Skin epidermis (tissue), 12 donors: ENCODE data around the gene ITPKB.
"Not testable (repeated sequence)": the region's sequence is repeated elsewhere in the genome, so short reads cannot be mapped to it uniquely, and the experiment has no call there.

Experiments used
- H3K27ac ChIP-seq, 21 experiments: fragments of 200-600 bp; sonication (generic) in 11 of 21; one replicate each; pipeline ENCODE4 v1.5.0; 2020; ENCODE audit warnings: mild to moderate bottlenecking in 3 of 21, inconsistent platforms in 2 of 21, moderate library complexity in 2 of 21
- H3K4me3 ChIP-seq, 7 experiments: fragments of 200-600 bp; sonication (generic) in 2 of 7; one replicate each; pipeline ENCODE4 v1.5.0; 2020; ENCODE audit warnings: inconsistent platforms in 2 of 7, mild to moderate bottlenecking in 2 of 7, moderate library complexity in 1 of 7

ITPKB gene

GRCh38 chr1:226603022-226603857 lies 135.8 kb downstream of the ITPKB start:
- Histone ChIP-seq H3K4me3 (no peak overlapping the region), H3K27ac (peak overlapping the region in 20 of 21 experiments; percentile 25 to 88 (median 74))

- H3K4me3 ChIP-seq, result no peak overlapping the region
- H3K27ac ChIP-seq, result peak overlapping the region in 20 of 21 experiments; percentile 31 to 88 (median 74)
These were observed 136.7 kb downstream of the ITPKB start for GRCh38 chr1:226602186-226603021.

GRCh38 chr1:226601456-226601855 lies 137.6 kb downstream of the ITPKB start:
- peak overlapping the region in 5 of 21 experiments; percentile 77 to 88 (median 82) for H3K27ac ChIP-seq
- H3K4me3 ChIP-seq, result no peak overlapping the region

GRCh38 chr1:226600254-226600653 lies 138.8 kb downstream of the ITPKB start:
- Histone ChIP-seq H3K27ac (no peak overlapping the region), H3K4me3 (no peak overlapping the region)

- no peak overlapping the region for H3K4me3 ChIP-seq
- H3K27ac ChIP-seq, result no peak overlapping the region
These were observed 139.3 kb downstream of the ITPKB start for GRCh38 chr1:226599636-226600238.

- H3K4me3 ChIP-seq, H3K27ac ChIP-seq: not testable (repeated sequence)
These were observed 140.1 kb downstream of the ITPKB start for GRCh38 chr1:226598955-226599354.

- Histone ChIP-seq H3K4me3 (no peak overlapping the region), H3K27ac (no peak overlapping the region)
These were observed 140.6 kb downstream of the ITPKB start for GRCh38 chr1:226598455-226598849.

GRCh38 chr1:226597616-226598454 lies 141.2 kb downstream of the ITPKB start:
- H3K27ac ChIP-seq, result no peak overlapping the region
- H3K4me3 ChIP-seq, result no peak overlapping the region

- Histone ChIP-seq H3K4me3 (no peak overlapping the region), H3K27ac (no peak overlapping the region)
These were observed 142.4 kb downstream of the ITPKB start for GRCh38 chr1:226596531-226597165.

GRCh38 chr1:226593541-226593940 lies 145.5 kb downstream of the ITPKB start:
- Histone ChIP-seq H3K4me3 (no peak overlapping the region), H3K27ac (no peak overlapping the region)

GRCh38 chr1:226590614-226591013 lies 148.5 kb downstream of the ITPKB start:
- H3K4me3 ChIP-seq, result no peak overlapping the region

GRCh38 chr1:226589008-226589733 lies 149.9 kb downstream of the ITPKB start:
- H3K27ac ChIP-seq, result no peak overlapping the region
- H3K4me3 ChIP-seq, result no peak overlapping the region

More at GRCh38 chr1:226590614-226591013, 148.5 kb downstream of the ITPKB start:
- H3K27ac ChIP-seq, result no peak overlapping the region

- H3K27ac ChIP-seq, result no peak overlapping the region
- no peak overlapping the region for H3K4me3 ChIP-seq
These were observed 150.6 kb downstream of the ITPKB start for GRCh38 chr1:226588484-226588883.

- H3K4me3 ChIP-seq, result no peak overlapping the region
These were observed 152.2 kb downstream of the ITPKB start for GRCh38 chr1:226586650-226587422.

GRCh38 chr1:226586116-226586515 lies 153.0 kb downstream of the ITPKB start:
- Histone ChIP-seq H3K27ac (no peak overlapping the region), H3K4me3 (no peak overlapping the region)

More at GRCh38 chr1:226586650-226587422, 152.2 kb downstream of the ITPKB start:
- H3K27ac ChIP-seq, result no peak overlapping the region

GRCh38 chr1:226584164-226584563 lies 154.9 kb downstream of the ITPKB start:
- Histone ChIP-seq H3K4me3 (no peak overlapping the region), H3K27ac (no peak overlapping the region)

GRCh38 chr1:226582966-226583365 lies 156.1 kb downstream of the ITPKB start:
- Histone ChIP-seq H3K27ac (no peak overlapping the region), H3K4me3 (no peak overlapping the region)
